Heart left ventricle (tissue), 16 donors: ENCODE results near the gene PUM1. TPM values are rescaled to one million over a fixed set of nuclear protein-coding genes. Genes with fewer than 3 reads are reported as not detected.
A peak's percentile ranks its signal among the peaks of the same experiment; 100 is the strongest.

Experiments used
- ATAC-seq, 4 donors: fragments of 200-7000 bp; cut with Tn5 transposase; one replicate each; pipeline ENCODE4 v1.9.1; 2020 to 2022; ENCODE audit warnings: moderate library complexity in 4 of 4, mild to moderate bottlenecking in 3 of 4, moderate number of reproducible peaks in 1 of 4
- DNase-seq, 5 donors: peaks; one replicate each; pipeline ENCODE4 v3.0.0-alpha.2; 2020
- H3K27ac ChIP-seq, 12 donors: fragments of 200-600 bp; sonication (generic) in 4 of 12; one replicate each; pipeline versions ENCODE4 v1.5.0 to v1.8.0; 2016 to 2022; ENCODE audit warnings: mild to moderate bottlenecking in 2 of 12
- H3K27me3 ChIP-seq, 9 donors: fragments of 200-600 bp; sonication (generic) in 2 of 9; one replicate each; pipeline versions ENCODE4 v1.5.1 to v1.8.0; 2016 to 2022; ENCODE audit warnings: mild to moderate bottlenecking in 3 of 9
- H3K36me3 ChIP-seq, 9 donors: fragments of 200-600 bp; sonication (generic) in 2 of 9; one replicate each; pipeline versions ENCODE4 v1.5.0 to v1.8.0; 2018 to 2022; ENCODE audit warnings: mild to moderate bottlenecking in 2 of 9
- H3K4me1 ChIP-seq, 12 donors: fragments of 200-600 bp; sonication (generic) in 4 of 12; one replicate each; pipeline versions ENCODE4 v1.5.0 to v1.8.0; 2016 to 2022; ENCODE audit warnings: mild to moderate bottlenecking in 3 of 12
- H3K4me3 ChIP-seq, 12 donors: fragments of 200-600 bp; sonication (generic) in 4 of 12; one replicate each; pipeline versions ENCODE4 v1.5.0 to v1.8.0; 2017 to 2022; ENCODE audit warnings: mild to moderate bottlenecking in 9 of 12, moderate library complexity in 4 of 12
- H3K9me3 ChIP-seq, 12 donors: fragments of 200-600 bp; sonication (generic) in 4 of 12; one replicate each; pipeline versions ENCODE4 v1.5.0 to v1.8.0; 2016 to 2022; ENCODE audit warnings: mild to moderate bottlenecking in 1 of 12
- CTCF ChIP-seq, 12 donors: fragments of 200-600 bp; sonication (generic) in 4 of 12; IDR thresholded peaks; one replicate each; pipeline versions ENCODE4 v1.5.0 to v1.8.0; 2018 to 2022; ENCODE audit warnings: antibody characterized with exemption in 12 of 12, mild to moderate bottlenecking in 5 of 12
- POLR2A ChIP-seq, 2 donors: fragments of 450-650 bp; IDR thresholded peaks; one replicate each; pipeline ENCODE4 v1.6.1; 2017; ENCODE audit warnings: antibody characterized with exemption in 2 of 2, mild to moderate bottlenecking in 2 of 2, moderate library complexity in 2 of 2
- WGBS, 4 donors: extraction: QIAGEN DNeasy Blood & Tissue Kit in 2 of 4; methylation state at CpG; one replicate each; pipeline versions ENCODE4 v1.1.5 to v1.1.7; 2013 to 2018; 5-methylcytosine and 5-hydroxymethylcytosine counted together
- intact Hi-C, 10 donors: fragments of 100-400 bp; cut with DNase I; formaldehyde crosslinking; loops; one replicate each; pipeline versions ENCODE4 v1.11.1 to v1.14.2; 2022
- polyA plus RNA-seq, 2 donors: library from polyadenylated mRNA; stranded (reverse); fragments of 200-250 nt; gene quantifications; one replicate each; pipeline ENCODE4 v1.2.3, GENCODE V29; 2013
- total RNA-seq, 9 donors: library from RNA; depleted of rRNA in 2 of 9; stranded (reverse); fragments of >200 nt in 2 of 9; fragmentation: NEBNext Ultra II Directional in 3 of 9; extraction: Animal tissue kit (Norgen Biotek cat#: 25700) in 3 of 9; gene quantifications; one replicate each; pipeline versions ENCODE4 v1.1.0 to v1.2.4, GENCODE V29; 2016 to 2023
- donor health status: ischemic (EF 13 %, LVEDD 7.1; RV severe dilation, severe dysfunction).
- donor health status: healthy with polysubstance abuse.
- donor health status: DM: no; HTN: yes; CAD: no.
- donor health status: DM: no; HTN: no; CAD: no.
- donor health status: ischemic (EF 25% LVEDD 6.9; RV normal size, moderate dysfunction).
- donor health status: ischemic (EF 25% LVEDD 5.7; RV mildly dilated, moderate dysfunction).
- donor health status: healthy.
- donor health status: DM: yes; HTN: yes; CAD: no.
- donor health status: ischemic (EF 35%, LVEDD 5.7; RV mildly dilated, moderate dysfunction).
- donor health status: nonischemic (EF 11% LVEDD 7.7; RV severe dilation, severe dysfunction).
- donor health status: DM: yes; HTN: yes; CAD: no.
- donor health status: PGD.
- donor health status: ischemic (EF 29% LVEDD 5.4; RV normal size, mild dysfunction).
- donor health status: nonischemic (EF 23%, LVEDD 6.1; RV moderate dilation, normal function).

Gene PUM1
- total and polyA plus RNA-seq, 11 donors: 19.2 to 96.3 (median 70.7) TPM

- no peaks in the 10 kb centered on the region for H3K27me3 ChIP-seq
- H3K9me3 ChIP-seq: no peaks in the 10 kb centered on the region
- DNase-seq (no peak), ATAC-seq (no peak)
- H3K27ac ChIP-seq: no peak overlapping the region
- WGBS, 4 donors: 69 to 76% (median 72%) methylated on average over 9 of the region's 9 CpGs
- intact Hi-C loops: loop anchor here in 5 of 10 donors (5.0 to 10.0 kb wide), 3 partner anchors 85 to 105 kb away; no protein-coding TSS in a partner anchor
- peaks cover 0 to 5% (median 0%) of the 10 kb centered on the region in 12 donors for H3K4me1 ChIP-seq
- no peaks in the 10 kb centered on the region for H3K36me3 ChIP-seq
- TF ChIP-seq POLR2A (IDR thresholded peaks at IDR 0.05): no peak
- no peak for TF ChIP-seq CTCF (IDR thresholded peaks at IDR 0.05)
- H3K4me3 ChIP-seq: no peak overlapping the region
Observed at GRCh38 chr1:31069392-31069791, 3.9 kb upstream of the PUM1 start.

- Histone ChIP-seq H3K4me3 (peak overlapping the region; percentile 67 to 96 (median 73)), H3K27me3 (no peaks in the 10 kb centered on the region), H3K36me3 (no peaks in the 10 kb centered on the region), H3K4me1 (peaks cover 4 to 46% (median 32%) of the 10 kb centered on the region in 12 donors), H3K27ac (peak overlapping the region; percentile 85 to 99 (median 92)), H3K9me3 (no peaks in the 10 kb centered on the region)
- TF ChIP-seq POLR2A (IDR thresholded peaks at IDR 0.05) (no peak), CTCF (IDR thresholded peaks at IDR 0.05) (no peak)
- intact Hi-C loops: loop anchor here in 5 of 10 donors (5.0 to 10.0 kb wide), 4 partner anchors 38 to 100 kb away; no protein-coding TSS in a partner anchor
- WGBS, 4 donors: 0 to 1% (median 0%) methylated on average over 18 to 19 of the region's 19 CpGs
- DNase-seq: peak in 2 of 5 donors; percentile 32 to 33
- ATAC-seq: peak in 2 of 4 donors; percentile 4 to 40
Observed at GRCh38 chr1:31064718-31065309, 703 bp downstream of the PUM1 start.

GRCh38 chr1:31064111-31064717, 1.3 kb downstream of the PUM1 start:
- DNase-seq: no peak
- no peaks in the 10 kb centered on the region for H3K27me3 ChIP-seq
- peak overlapping the region; percentile 8 to 96 (median 73) for H3K4me3 ChIP-seq
- intact Hi-C loops: loop anchor here in 5 of 10 donors (5.0 to 10.0 kb wide), 4 partner anchors 37 to 99 kb away; no protein-coding TSS in a partner anchor
- ATAC-seq: no peak
- H3K9me3 ChIP-seq: no peaks in the 10 kb centered on the region
- H3K36me3 ChIP-seq: peaks cover 0 to 6% (median under 1%) of the 10 kb centered on the region in 9 donors
- peak overlapping the region; percentile 85 to 99 (median 92) for H3K27ac ChIP-seq
- H3K4me1 ChIP-seq: peaks cover 4 to 52% (median 37%) of the 10 kb centered on the region in 12 donors
- TF ChIP-seq CTCF (IDR thresholded peaks at IDR 0.05) (no peak), POLR2A (IDR thresholded peaks at IDR 0.05) (no peak)
- WGBS, 4 donors: 1% methylated on average over 8 of the region's 8 CpGs

GRCh38 chr1:31063631-31064030, 1.9 kb downstream of the PUM1 start:
- Histone ChIP-seq H3K4me1 (peaks cover 4 to 58% (median 42%) of the 10 kb centered on the region in 12 donors), H3K9me3 (no peaks in the 10 kb centered on the region), H3K4me3 (peak overlapping the region; percentile 8 to 96 (median 73)), H3K27me3 (no peaks in the 10 kb centered on the region), H3K36me3 (peaks cover 0 to 11% (median 7%) of the 10 kb centered on the region in 9 donors), H3K27ac (peak overlapping the region in 9 of 12 donors; percentile 85 to 99 (median 92))
- intact Hi-C loops: loop anchor here in 5 of 10 donors (5.0 to 10.0 kb wide), 4 partner anchors 36 to 99 kb away; no protein-coding TSS in a partner anchor
- TF ChIP-seq POLR2A (IDR thresholded peaks at IDR 0.05): no peak
- no peak for TF ChIP-seq CTCF (IDR thresholded peaks at IDR 0.05)
- ATAC-seq (no peak), DNase-seq (no peak)
- WGBS, 4 donors: 8 to 10% (median 10%) methylated on average over 4 of the region's 4 CpGs
